GM21723 (cell line): ENCODE measurements around the gene HARS1.
"Not testable (repeated sequence)": the region's sequence is repeated elsewhere in the genome, so short reads cannot be mapped to it uniquely, and the experiment has no call there.

ENCODE experiments used
- ATAC-seq: cut with Tn5 transposase; IDR thresholded peaks from one replicate; pipeline ENCODE4 v1.9.1; 2021; ENCODE audit warnings: mild to moderate bottlenecking, moderate library complexity; ENCODE audit not compliant: unreplicated experiment

Gene HARS1

GRCh38 chr5:140635291-140636257 is 55.6 kb downstream of the HARS1 start:
- ATAC-seq = no peak

GRCh38 chr5:140634103-140634502 is 57.1 kb downstream of the HARS1 start:
- no peak for ATAC-seq

GRCh38 chr5:140633501-140633900 is 57.7 kb downstream of the HARS1 start:
- no peak for ATAC-seq

DNA sequence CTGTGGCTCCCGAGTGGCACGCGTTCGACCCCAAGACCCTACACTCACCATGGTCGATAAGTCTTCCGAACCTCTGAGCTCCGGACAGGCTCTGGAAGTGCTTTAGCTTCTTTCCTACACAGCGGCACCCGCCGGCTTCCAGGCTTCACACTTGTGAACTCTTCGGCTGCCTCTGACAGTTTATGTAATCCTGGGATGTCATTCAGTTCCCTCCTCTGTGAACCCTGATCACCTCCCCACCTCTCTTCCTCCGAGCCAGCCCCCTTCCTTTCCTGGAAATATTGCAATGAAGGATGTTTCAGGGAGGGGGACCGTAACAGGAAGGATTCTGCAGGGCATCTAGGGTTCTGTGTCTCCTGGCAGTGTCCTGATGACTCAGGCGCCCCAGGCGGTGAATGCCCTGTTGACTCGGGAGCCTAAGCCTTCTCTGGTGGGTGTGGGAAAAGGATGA is 58.1 kb downstream of the HARS1 start, which contains the start of gene CD14:
Gene CD14, minus strand, starts transcription at position 155 of the 451 bp plus-strand sequence. Its CDS starts 104 bp downstream, at position 51.
- no peak for ATAC-seq

DNA sequence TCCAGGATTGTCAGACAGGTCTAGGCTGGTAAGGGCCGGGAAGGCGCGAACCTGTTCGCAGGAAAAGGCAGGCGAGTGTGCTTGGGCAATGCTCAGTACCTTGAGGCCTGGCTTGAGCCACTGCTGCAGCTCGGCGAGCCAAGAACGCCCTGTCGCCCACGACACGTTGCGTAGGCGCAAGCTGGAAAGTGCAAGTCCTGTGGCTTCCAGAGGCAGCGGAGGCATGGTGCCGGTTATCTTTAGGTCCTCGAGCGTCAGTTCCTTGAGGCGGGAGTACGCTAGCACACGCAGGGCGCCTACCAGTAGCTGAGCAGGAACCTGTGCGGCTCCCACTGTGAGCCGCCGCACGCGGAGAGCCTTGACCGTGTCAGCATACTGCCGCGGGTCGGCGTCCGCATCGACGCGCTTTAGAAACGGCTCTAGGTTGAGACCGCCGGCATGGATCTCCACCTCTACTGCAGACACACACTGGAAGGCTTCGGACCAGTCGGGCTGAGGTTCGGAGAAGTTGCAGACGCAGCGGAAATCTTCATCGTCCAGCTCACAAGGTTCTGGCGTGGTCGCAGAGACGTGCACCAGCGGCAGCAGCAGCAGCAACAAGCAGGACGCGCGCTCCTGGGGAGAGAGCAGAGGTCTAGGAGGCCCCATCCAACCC is 58.7 kb downstream of the HARS1 start:
- ATAC-seq = peak; percentile 57

DNA sequence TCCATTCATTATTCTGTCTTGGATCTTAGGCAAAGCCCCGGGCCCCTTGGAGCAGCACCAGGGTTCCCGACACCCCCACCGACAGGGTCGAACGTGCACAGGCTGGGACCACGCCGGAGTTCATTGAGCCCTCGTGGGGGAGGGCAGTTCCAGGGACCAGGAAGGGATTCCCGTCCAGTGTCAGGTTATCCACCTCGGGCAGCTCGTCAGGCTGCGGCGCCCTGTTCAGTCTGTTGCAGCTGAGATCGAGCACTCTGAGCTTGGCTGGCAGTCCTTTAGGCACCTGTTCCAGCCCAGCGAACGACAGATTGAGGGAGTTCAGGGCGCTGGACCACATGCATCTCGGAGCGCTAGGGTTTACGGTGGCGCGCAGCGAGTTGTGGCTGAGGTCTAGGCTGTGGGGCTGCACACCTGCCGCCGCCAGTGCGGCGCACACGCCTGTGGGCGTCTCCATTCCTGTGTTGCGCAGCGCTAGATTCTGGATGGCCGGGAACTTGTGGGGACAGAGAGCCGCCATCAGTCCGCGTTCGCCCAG is 59.3 kb downstream of the HARS1 start:
- ATAC-seq = peak; percentile 62

DNA sequence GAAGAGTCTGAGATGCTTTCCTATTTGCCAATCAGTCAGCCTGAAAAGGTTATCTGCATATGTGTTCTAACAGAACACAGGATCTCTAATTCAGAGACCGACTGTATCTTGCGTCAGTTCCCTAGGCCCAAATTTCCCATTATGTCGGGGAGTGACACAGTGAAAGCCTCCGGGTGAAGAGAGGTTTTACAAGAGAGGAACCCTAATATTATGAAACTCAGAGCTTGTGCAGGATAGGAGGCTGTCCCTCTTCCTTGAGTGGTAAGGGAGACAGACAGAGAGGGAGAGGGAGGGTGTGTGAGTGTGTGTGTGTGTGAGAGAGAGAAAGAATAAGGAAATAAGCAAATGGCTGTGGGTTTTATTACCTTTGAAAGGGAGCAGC is 60.1 kb downstream of the HARS1 start:
- no peak for ATAC-seq

DNA sequence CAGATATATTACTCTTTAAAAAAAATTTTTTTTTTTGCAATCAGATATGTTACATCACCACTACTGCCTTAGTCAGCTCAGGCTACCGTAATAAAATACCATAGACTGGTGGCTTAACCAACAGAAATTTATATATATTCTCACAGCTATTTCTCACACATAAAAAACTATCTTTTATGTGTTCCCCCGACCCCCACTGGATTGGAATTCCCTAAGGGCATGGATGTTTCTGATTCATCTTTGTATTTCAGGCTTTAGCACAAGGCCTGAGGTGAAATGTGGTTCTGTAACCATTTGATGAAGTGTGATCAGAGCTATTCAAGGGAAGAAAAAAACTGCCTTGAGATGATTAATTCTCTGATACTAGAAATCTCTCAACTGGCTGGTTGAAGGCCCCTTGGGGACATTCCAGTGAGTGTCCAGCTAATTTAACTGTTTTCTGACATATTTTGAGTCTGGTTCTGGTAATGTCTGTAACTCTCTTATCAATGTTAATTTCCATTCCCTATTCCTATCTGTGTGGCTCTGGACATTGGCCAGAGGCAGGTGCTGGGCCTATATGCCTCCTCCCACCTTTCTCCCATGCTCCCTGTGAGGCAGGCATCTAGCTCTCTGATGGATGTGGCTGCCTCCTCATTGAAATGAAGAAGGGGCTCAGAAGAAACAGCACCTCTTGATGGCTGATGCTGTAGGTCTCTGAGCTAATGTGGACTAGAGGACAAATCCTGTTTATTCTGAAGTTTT is 60.7 kb downstream of the HARS1 start:
- no peak for ATAC-seq

DNA sequence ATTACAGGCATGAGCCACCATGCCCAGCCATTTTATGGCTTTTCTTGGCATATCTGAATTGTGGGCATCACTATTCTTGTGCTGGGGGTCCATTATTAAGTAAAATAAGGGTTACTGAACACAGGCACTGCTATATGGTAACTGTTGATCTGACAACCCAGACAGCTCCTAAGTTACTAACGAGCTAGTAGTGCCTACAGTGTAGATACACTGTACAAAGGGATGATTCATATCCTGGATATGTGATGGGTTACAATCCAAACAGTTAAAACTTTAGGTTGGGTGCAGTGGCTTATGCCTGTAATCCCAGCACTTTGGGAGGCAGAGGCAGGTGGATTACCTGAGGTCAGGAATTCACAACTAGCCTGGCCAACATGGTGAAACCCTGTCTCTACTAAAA is 62.5 kb downstream of the HARS1 start:
- no peak for ATAC-seq

DNA sequence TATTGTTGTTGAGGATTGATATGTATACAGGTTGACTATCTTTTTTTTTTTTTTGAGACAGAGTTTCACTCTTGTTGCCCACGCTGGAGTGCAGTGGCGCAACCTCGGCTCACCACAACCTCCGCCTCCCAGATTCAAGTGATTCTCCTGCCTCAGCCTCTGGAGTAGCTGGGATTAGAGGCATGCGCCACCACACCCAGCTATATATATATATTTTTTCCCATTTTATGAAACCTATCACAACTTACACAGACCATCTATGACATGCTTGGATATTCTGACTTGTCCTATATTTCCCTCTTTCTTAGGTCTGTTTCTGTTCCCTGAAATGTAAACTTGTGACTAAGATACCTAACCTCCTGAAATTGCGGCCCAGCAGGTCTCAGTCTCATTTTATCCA is 63.2 kb downstream of the HARS1 start:
- no peak for ATAC-seq

DNA sequence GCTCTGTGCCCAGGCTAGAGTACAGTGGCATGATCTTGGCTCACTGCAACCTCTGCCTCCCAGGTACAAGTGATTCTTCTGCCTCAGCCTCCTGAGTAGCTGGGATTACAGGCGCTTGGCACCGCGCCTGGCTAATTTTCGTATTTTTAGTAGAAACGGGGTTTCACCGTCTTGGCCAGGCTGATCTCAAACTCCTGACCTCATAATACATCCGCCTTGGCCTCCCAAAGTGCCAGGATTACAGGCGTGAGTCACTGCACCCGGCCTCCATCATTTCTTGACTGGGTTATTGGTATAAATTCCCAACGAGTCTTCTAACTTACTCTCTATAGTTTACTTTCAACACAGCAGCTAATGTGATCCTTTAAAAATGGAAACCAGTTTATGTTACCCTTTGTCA is 66.3 kb downstream of the HARS1 start:
- ATAC-seq = not testable (repeated sequence)
